Measurements from ENCODE around the gene ERC2. TPM values are rescaled to one million over a fixed set of nuclear protein-coding genes. Genes with fewer than 3 reads are reported as not detected.
A peak's percentile ranks its signal among the peaks of the same experiment; 100 is the strongest.

ERC2 gene
- total RNA-seq, 1 experiment from 2014 or later = 0.59 TPM

GRCh38 chr3:55604846-55605245 lies 863.4 kb downstream of the ERC2 start:
- no peak for DNase-seq (ENCODE audit: low read depth)

DNA sequence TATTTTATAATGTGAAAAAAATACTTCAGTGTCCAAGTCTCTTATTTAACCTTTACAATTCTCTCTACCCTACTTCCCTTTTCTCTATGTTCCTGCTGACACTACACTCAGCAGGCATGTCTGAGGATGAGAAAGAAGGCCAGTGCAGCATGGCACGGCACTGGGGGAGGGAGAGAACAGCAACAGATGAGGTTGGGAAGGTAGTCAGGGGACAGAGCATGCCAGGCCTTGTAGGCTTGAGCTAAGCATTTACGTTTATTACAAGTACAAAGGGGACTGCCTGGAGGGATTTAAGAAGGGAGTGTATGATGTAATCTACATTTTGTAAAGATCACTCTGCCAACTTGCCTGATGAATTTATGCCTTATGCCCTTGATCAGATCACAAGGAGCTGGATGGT lies 863.9 kb downstream of the ERC2 start:
- no peak for DNase-seq (ENCODE audit: low read depth)

GRCh38 chr3:55601366-55602080 lies 866.7 kb downstream of the ERC2 start:
- DNase-seq (ENCODE audit: low read depth) = no peak

DNA sequence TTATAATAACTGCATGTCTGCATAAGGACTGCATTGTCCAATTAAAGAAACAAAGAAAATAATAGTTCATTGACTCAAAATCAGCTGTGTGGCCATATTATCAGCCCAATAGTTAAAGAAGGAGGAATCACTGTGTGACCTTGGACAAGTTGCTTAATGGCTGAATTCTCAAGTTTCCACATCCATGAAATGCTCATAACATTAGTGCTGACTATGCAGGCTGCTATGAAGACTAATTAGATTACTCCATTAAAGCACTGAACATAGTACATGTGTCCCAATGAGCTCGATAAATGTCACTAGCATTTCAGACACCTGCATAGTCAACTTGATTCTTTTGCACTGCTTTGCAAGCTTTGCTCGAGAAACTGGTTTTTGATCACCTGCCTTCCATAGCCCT lies 870.0 kb downstream of the ERC2 start:
- DNase-seq (ENCODE audit: low read depth) = no peak

DNA sequence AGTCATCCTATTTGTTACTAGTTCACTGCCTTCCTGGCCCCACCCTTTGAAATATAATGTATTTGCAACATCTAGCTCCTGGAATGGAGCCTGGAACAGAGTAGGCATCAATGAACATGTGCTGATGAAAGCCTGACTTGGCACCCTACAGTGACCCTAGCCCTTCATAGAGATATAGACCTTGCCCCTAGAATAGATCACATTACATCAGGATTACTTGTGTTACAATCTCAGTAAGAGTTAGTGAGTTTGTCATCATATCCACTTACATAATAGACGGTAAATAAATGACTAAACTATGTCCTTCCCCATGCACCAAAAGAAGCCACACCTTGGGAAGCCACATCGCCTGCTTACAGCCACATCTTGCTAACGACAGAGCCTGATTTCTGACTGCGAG lies 870.6 kb downstream of the ERC2 start:
- no peak for DNase-seq (ENCODE audit: low read depth)

DNA sequence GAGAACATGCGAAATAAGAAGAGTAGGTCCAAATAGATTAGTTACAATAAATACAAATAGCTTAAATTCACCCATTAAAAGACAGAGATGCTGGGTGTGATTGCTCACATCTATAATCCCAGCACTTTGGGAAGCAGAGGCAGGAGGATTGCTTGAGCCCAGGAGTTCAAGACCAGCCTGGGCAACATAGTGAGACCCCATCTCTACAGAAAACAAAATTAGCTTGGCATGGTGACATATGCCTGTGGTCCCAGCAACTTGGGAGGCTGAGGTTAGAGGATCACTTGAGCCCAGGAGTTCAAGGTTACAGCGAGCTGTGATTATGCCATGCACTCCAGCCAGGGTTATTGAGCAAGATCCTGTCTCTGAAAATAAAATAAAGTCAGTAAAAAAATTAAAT lies 872.1 kb downstream of the ERC2 start:
- DNase-seq (ENCODE audit: low read depth) = no peak

- DNase-seq (ENCODE audit: low read depth) = no peak
Observed at GRCh38 chr3:55595420-55595819, 872.8 kb downstream of the ERC2 start.

- DNase-seq (ENCODE audit: low read depth) = no peak
Observed at GRCh38 chr3:55592572-55592971, 875.7 kb downstream of the ERC2 start.

GRCh38 chr3:55591888-55592287 lies 876.4 kb downstream of the ERC2 start:
- peak; percentile 24 for DNase-seq (ENCODE audit: low read depth)

- DNase-seq (ENCODE audit: low read depth) = no peak
Observed at GRCh38 chr3:55588146-55588765, 880.0 kb downstream of the ERC2 start.

GRCh38 chr3:55585856-55586255 lies 882.4 kb downstream of the ERC2 start:
- DNase-seq (ENCODE audit: low read depth) = no peak

DNA sequence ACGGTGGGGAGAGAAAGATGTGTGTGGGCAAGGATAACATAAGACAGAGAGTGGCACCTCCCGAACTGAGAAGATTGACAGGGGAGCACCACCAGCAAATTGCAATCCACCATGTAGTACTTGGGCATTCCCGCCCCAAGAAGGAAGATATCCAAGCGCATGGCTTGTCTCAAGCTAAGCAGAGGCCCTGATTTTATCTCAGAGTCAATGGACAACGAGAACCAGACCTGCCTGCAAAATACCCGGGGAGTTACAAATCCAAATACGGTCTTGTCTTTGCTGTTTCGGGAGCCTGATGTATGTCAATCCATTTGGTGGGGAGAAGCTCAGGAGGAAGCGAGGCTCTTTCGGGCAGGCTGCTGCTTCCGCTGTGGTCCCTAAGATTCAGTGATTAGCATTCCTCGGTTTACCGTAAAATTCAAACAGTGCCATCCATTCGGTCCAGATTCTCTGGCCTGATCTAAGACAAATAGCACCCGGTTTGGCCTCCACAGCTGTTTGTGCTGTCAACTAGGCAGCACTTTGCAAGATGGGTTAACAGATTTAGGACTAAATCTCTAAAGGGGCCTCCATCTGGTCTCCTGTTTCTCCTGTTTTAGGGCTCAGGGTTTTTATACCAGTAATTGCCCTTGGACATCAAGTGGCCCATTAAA lies 883.4 kb downstream of the ERC2 start:
- no peak for DNase-seq (ENCODE audit: low read depth)

DNA sequence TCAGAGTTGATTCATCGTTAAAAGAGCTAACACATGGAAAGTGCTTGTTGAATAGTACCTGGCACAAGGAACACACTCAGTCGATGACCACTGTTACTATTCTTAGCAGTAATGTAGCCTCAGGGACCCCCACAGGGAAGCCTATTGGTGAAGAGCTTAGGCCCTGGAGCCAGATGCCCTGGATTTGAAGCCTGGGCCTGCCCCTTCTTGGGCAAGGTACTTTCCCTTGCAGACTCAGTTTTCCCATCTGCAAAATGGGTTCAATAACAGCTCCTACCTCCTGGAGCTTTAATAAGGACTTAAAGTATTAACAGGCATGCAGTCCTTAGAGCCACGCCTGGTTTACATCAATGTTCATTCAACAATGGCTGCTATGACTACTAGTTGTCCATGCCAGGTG lies 884.2 kb downstream of the ERC2 start:
- no peak for DNase-seq (ENCODE audit: low read depth)

DNA sequence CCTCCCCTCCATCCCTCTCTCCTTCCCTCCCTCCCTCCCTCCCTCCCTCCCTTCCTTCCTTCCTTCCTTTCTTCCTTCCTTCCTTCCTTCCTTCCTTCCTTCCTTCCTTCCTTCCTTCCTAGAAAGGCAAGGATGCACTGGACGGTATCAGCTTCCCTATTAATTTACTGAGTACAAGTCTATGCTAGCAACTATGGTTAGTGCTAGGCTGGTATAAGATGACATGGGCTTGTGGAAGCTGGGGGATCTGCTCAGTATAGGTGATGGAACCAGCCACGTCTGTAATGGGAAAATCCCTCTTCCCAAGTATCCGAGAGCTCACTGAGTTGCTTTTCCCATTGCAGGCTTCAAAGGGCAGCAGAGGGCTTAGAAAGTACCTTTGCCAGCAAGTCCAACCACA lies 884.8 kb downstream of the ERC2 start:
- DNase-seq (ENCODE audit: low read depth) = no peak

GRCh38 chr3:55579496-55579895 lies 888.8 kb downstream of the ERC2 start:
- no peak for DNase-seq (ENCODE audit: low read depth)

- DNase-seq (ENCODE audit: low read depth) = no peak
Observed at GRCh38 chr3:55576621-55577388, 891.5 kb downstream of the ERC2 start.

DNA sequence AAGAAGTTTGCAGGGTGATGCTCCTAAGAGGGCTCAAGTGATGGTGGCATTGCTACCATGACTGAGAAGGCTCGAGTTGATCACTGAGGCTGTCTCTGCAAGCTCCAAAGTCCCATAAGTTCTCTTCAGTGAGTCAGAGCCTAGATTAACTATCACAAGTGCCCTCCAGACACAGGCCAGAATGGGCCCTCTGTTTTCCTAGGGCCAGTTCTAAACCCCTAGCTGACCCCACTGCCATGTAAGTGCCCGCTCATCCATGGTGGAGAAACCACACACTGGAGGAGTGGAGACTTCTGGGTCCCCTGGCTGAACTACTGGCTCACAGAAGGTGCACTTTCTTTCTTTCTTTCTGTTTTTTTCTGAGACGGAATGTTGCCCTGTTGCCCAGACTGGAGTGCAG lies 893.6 kb downstream of the ERC2 start:
- no peak for DNase-seq (ENCODE audit: low read depth)

DNA sequence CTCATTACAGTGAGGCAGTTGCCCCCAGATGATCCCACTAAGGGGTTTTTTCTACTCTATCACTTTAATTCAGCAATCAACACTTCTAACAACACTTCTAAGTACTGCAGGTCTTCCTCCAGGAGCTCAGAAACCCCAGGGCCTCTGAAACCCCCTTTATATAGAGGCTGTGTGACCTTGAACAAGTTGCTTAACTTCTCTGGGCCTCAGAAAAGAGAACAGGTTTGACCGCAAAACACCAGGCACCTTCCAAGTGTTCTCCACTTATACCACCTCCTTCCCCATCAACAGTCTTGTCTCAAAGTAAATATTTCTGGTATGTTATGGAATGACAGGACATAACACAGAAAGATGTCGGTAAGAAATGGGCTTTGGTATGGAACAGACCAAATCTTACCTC lies 895.5 kb downstream of the ERC2 start:
- no peak for DNase-seq (ENCODE audit: low read depth)

GRCh38 chr3:55571913-55572312 lies 896.4 kb downstream of the ERC2 start:
- no peak for DNase-seq (ENCODE audit: low read depth)

- DNase-seq (ENCODE audit: low read depth) = peak; percentile 25
Observed at GRCh38 chr3:55571216-55571813, 897.0 kb downstream of the ERC2 start.

DNA sequence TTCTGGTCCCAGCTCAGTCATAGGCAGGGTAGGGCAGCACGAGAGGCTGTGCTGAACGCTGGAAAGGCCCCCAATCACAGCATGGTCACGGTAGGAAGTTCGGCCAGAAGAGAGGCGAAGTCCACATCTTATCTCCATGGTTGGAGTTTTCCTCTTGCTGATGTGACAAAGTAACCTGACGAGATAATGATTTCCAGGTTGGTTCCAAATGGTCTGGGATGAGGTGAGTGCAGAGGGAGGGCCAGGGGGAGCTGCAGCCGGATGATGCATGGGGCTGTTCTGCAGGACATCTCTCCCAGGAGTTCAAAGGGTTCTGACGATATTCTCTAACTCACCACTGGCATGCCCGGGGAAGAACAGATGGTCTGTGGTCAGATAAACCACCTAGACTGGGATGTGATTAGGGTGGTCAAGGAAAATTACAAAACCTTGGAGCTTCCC lies 898.0 kb downstream of the ERC2 start:
- no peak for DNase-seq (ENCODE audit: low read depth)
